A549 (cell line): ENCODE measurements around the gene CNTF.

Experiments used
- CTCF ChIP-seq: fragments of >200 bp; sonication (Bioruptor Twin); formaldehyde crosslinking; IDR thresholded peaks from 3 replicates; pipeline ENCODE4 v1.5.1; 2016
- EP300 ChIP-seq, 2 experiments: fragments of >200 bp; sonication (Bioruptor Twin); formaldehyde crosslinking; IDR thresholded peaks; 2 replicates in 1 of 2; 3 replicates in 1 of 2; pipeline ENCODE4 v1.6.1; 2016 to 2017
- FOSL2 ChIP-seq, 2 experiments: fragments of 450-650 bp in 1 of 2; fragments of >200 bp in 1 of 2; sonication (Bioruptor Twin) in 1 of 2; formaldehyde crosslinking; IDR thresholded peaks; 2 replicates each; pipeline versions ENCODE4 v1.5.0 to v1.6.1; 2016 to 2020; ENCODE audit warnings: mild to moderate bottlenecking in 1 of 2, moderate library complexity in 1 of 2
- HMGXB4 ChIP-seq: fragments of 250-450 bp; sonication (Bioruptor Pico); IDR thresholded peaks from 2 replicates; pipeline ENCODE4 v1.5.0; 2021; ENCODE audit warnings: mild to moderate bottlenecking, moderate library complexity, borderline replicate concordance
- MYC ChIP-seq: IDR thresholded peaks from 2 replicates; pipeline ENCODE4 v1.6.1; 2012; ENCODE audit warnings: mild to moderate bottlenecking, inconsistent platforms, low read length, improper control_type of control experiment, borderline replicate concordance
- POLR2A ChIP-seq: IDR thresholded peaks from 2 replicates; pipeline ENCODE4 v1.6.1; 2012; ENCODE audit warnings: mild to moderate bottlenecking, low read length
- RFX5 ChIP-seq: fragments of 450-650 bp; IDR thresholded peaks from 2 replicates; pipeline ENCODE4 v1.7.1; 2014; ENCODE audit warnings: antibody characterized with exemption, mild to moderate bottlenecking, moderate library complexity
- USF2 ChIP-seq: fragments of 450-650 bp; IDR thresholded peaks from 2 replicates; pipeline ENCODE4 v1.6.1; 2014; ENCODE audit warnings: antibody characterized with exemption

GRCh38 chr11:58574881-58575280 is 47.6 kb upstream of the CNTF start:
- no peak for TF ChIP-seq RFX5
- no peak for TF ChIP-seq CTCF
- TF ChIP-seq HMGXB4, result no peak
- no peak for TF ChIP-seq USF2
- no peak for TF ChIP-seq POLR2A
- no peak for TF ChIP-seq FOSL2 (IDR thresholded peaks at IDR 0.05)
- no peak for TF ChIP-seq FOSL2 (CRISPR knock-in tag; IDR thresholded peaks at IDR 0.05)
- no peak for TF ChIP-seq MYC
- TF ChIP-seq EP300 (IDR thresholded peaks at IDR 0.05), result no peak
